Measurements from ENCODE around the gene AHI1. TPM values are rescaled to one million over a fixed set of nuclear protein-coding genes. Genes with fewer than 3 reads are reported as not detected.

Gene AHI1
- total and polyA plus RNA-seq, 2 donors (not counting 1 experiment from before 2014, with no cell fraction given): 8.3 to 61.7 TPM

DNA sequence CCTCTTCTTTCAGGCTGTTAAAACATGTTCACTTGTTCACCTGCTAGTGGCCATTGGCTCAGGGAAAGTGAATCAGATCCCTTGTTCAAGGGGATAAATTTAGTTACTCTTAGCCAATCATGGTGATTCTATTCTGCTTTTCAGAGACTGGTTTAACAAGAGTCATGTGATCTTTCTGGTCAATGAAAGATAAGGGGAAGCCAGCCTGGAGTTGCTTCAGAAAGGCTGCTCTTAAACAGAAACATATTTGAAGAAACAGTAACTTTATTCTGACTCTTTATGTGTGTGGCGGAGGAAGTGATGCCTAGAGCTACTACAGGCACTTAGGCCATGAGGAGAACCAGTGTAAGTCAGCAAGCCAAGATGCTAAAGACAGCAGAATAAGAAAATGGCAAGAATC is 28.1 kb upstream of the AHI1 start:
- no peak for ATAC-seq (ENCODE audit: low read depth)
- ChIA-PET POLR2A (no interaction called here), CTCF (interaction anchor here (0.9 to 1.0 kb wide), 2 partner anchors 10 to 11 kb away, joined by 3 to 4 read pairs; no protein-coding TSS in a partner anchor)
- no peaks in the 10 kb centered on the region for H3K9me3 ChIP-seq (ENCODE audit: control extremely low read depth in 1 of 3, control insufficient read depth in 2 of 3, insufficient read depth in 1 of 3, low read length in 2 of 3)
- 100% methylated on average over 1 of the region's 1 CpG for WGBS (ENCODE audit: insufficient coverage)
- H3K36me3 ChIP-seq (replicated peaks in 1 of 2; ENCODE audit: control extremely low read depth in 1 of 2, control insufficient read depth in 1 of 2, extremely low read depth in 1 of 2, insufficient read depth in 2 of 2, low read length in 1 of 2): no peaks in the 10 kb centered on the region
- no peak overlapping the region for H3K4me3 ChIP-seq (ENCODE audit: control extremely low read depth in 1 of 5, extremely low read depth in 1 of 5, insufficient read depth in 1 of 5, low read depth in 2 of 5, low read length in 4 of 5)
- H3K27ac ChIP-seq (ENCODE audit: low read length in 2 of 2): no peak overlapping the region
- no peaks in the 10 kb centered on the region for H4K20me1 ChIP-seq (ENCODE audit: control insufficient read depth, insufficient read depth, low read length, poor library complexity, severe bottlenecking)
- DNase-seq: no peak
- Mint-ChIP-seq H3K4me3 (no peak overlapping the region), H3K27me3 (no peaks in the 10 kb centered on the region), H3K9me3 (ENCODE audit: insufficient read depth) (no peaks in the 10 kb centered on the region), H3K4me1 (no peaks in the 10 kb centered on the region), H3K27ac (no peak overlapping the region)
- no peak overlapping the region for H2AFZ ChIP-seq (ENCODE audit: insufficient read depth, low read depth, low read length, poor library complexity, severe bottlenecking)
- no peak overlapping the region for H3K9ac ChIP-seq (ENCODE audit: low read length)
- H3K4me1 ChIP-seq (ENCODE audit: control insufficient read depth in 2 of 2, insufficient read depth in 2 of 2, low read length in 2 of 2): no peaks in the 10 kb centered on the region
- intact Hi-C loops (cut with micrococcal nuclease): no loop called here
- no peaks in the 10 kb centered on the region for H3K27me3 ChIP-seq (replicated peaks in 1 of 4; ENCODE audit: control extremely low read depth in 1 of 4, control insufficient read depth in 3 of 4, insufficient read depth in 4 of 4, low read length in 3 of 4)
- TF ChIP-seq, protein P1, sequence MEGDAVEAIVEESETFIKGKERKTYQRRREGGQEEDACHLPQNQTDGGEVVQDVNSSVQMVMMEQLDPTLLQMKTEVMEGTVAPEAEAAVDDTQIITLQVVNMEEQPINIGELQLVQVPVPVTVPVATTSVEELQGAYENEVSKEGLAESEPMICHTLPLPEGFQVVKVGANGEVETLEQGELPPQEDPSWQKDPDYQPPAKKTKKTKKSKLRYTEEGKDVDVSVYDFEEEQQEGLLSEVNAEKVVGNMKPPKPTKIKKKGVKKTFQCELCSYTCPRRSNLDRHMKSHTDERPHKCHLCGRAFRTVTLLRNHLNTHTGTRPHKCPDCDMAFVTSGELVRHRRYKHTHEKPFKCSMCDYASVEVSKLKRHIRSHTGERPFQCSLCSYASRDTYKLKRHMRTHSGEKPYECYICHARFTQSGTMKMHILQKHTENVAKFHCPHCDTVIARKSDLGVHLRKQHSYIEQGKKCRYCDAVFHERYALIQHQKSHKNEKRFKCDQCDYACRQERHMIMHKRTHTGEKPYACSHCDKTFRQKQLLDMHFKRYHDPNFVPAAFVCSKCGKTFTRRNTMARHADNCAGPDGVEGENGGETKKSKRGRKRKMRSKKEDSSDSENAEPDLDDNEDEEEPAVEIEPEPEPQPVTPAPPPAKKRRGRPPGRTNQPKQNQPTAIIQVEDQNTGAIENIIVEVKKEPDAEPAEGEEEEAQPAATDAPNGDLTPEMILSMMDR (IDR thresholded peaks at IDR 0.05): no peak
- TF ChIP-seq EZH2 (IDR thresholded peaks at IDR 0.05; ENCODE audit: borderline replicate concordance, insufficient read depth, low read depth, low read length, poor library complexity, severe bottlenecking): no peak
- H3K4me2 ChIP-seq (replicated peaks; ENCODE audit: low read depth, low read length, poor library complexity, severe bottlenecking): no peak overlapping the region
- H3K79me2 ChIP-seq (ENCODE audit: control insufficient read depth, insufficient read depth, low read length): no peaks in the 10 kb centered on the region

DNA sequence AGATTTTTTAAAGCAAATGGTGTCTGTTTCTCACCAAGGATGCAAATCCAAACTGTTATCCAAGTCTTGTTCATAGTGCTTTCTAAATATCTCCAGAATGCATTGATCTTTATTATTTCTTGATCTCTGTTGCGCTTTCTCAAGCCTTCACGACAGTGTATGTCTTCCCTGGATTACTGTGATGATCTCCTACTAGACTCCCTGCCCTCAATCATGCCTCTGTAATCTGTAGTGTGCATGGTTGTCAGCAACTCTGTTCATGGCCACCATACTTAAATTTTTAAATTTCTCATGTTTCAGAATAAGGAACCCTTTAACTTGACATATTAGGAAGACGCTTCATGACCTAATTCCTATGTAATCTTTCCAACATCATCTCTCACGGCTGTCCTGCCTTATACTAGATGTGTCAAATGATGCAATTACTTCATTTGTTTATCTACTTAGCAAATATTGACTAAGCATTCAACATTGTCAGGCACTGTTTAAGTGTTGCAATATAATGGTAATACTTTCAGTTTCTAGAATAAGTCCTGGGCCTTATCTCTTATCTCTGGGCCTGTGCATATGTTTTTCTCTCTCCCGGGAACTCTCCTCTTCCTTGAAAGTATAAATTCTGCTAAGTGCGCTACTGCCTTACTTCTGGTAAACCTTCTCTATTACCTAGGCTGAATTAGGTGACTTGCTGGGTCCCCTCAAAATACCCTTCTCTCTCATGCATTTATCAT is 25.6 kb upstream of the AHI1 start:
- CTCF ChIA-PET: no interaction called here
- intact Hi-C loops (cut with micrococcal nuclease): no loop called here
- H3K27me3 ChIP-seq (replicated peaks in 1 of 4; ENCODE audit: control extremely low read depth in 1 of 4, control insufficient read depth in 3 of 4, insufficient read depth in 4 of 4, low read length in 3 of 4): no peaks in the 10 kb centered on the region
- DNase-seq: no peak
- Mint-ChIP-seq H3K4me3 (no peak overlapping the region), H3K9me3 (ENCODE audit: insufficient read depth) (no peaks in the 10 kb centered on the region), H3K27me3 (no peaks in the 10 kb centered on the region), H3K4me1 (no peaks in the 10 kb centered on the region), H3K27ac (no peak overlapping the region)
- H3K9me3 ChIP-seq (ENCODE audit: control extremely low read depth in 1 of 3, control insufficient read depth in 2 of 3, insufficient read depth in 1 of 3, low read length in 2 of 3): no peaks in the 10 kb centered on the region
- no peak for TF ChIP-seq EZH2 (IDR thresholded peaks at IDR 0.05; ENCODE audit: borderline replicate concordance, insufficient read depth, low read depth, low read length, poor library complexity, severe bottlenecking)
- TF ChIP-seq, protein P1 (IDR thresholded peaks at IDR 0.05): no peak
- H3K27ac ChIP-seq (ENCODE audit: low read length in 2 of 2): no peak overlapping the region
- H4K20me1 ChIP-seq (ENCODE audit: control insufficient read depth, insufficient read depth, low read length, poor library complexity, severe bottlenecking): no peaks in the 10 kb centered on the region
- H3K4me3 ChIP-seq (ENCODE audit: control extremely low read depth in 1 of 5, extremely low read depth in 1 of 5, insufficient read depth in 1 of 5, low read depth in 2 of 5, low read length in 4 of 5): no peak overlapping the region
- no peaks in the 10 kb centered on the region for H3K36me3 ChIP-seq (replicated peaks in 1 of 2; ENCODE audit: control extremely low read depth in 1 of 2, control insufficient read depth in 1 of 2, extremely low read depth in 1 of 2, insufficient read depth in 2 of 2, low read length in 1 of 2)
- no peaks in the 10 kb centered on the region for H3K4me1 ChIP-seq (ENCODE audit: control insufficient read depth in 2 of 2, insufficient read depth in 2 of 2, low read length in 2 of 2)
- POLR2A ChIA-PET: no interaction called here
- no peak for ATAC-seq (ENCODE audit: low read depth)
- no peak overlapping the region for H2AFZ ChIP-seq (ENCODE audit: insufficient read depth, low read depth, low read length, poor library complexity, severe bottlenecking)
- 78% methylated on average over 2 of the region's 6 CpGs for WGBS (ENCODE audit: insufficient coverage)
- H3K9ac ChIP-seq (ENCODE audit: low read length): no peak overlapping the region
- no peak overlapping the region for H3K4me2 ChIP-seq (replicated peaks; ENCODE audit: low read depth, low read length, poor library complexity, severe bottlenecking)
- no peaks in the 10 kb centered on the region for H3K79me2 ChIP-seq (ENCODE audit: control insufficient read depth, insufficient read depth, low read length)

All from B cell (primary cell).